ENCODE results near the gene SMTN.
"Not testable (repeated sequence)": the region's sequence is repeated elsewhere in the genome, so short reads cannot be mapped to it uniquely, and the experiment has no call there.

Gene SMTN

DNA sequence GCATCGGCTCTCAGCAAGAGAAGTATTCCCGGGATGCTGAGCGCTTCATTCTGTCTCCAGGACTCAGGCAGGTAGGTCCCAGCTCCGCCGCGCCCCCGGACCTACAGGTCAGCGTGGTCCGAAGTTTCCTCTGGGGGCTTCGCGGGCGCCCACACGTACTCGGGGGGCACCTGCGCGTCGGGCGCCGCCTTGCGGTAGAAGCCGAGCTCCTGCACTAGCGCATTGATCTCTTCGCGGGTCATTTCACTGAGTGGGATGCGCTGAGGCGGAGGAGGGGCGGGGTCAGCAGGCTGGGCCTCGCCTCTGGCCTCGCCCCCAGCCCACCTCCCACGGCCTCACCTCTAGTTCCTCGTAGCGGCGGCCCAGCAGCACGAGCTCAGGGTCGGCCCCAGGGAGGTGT is 23.8 kb downstream of the SMTN start:
- DNase-seq (ENCODE audit: low read depth, low spot score): no peak

DNA sequence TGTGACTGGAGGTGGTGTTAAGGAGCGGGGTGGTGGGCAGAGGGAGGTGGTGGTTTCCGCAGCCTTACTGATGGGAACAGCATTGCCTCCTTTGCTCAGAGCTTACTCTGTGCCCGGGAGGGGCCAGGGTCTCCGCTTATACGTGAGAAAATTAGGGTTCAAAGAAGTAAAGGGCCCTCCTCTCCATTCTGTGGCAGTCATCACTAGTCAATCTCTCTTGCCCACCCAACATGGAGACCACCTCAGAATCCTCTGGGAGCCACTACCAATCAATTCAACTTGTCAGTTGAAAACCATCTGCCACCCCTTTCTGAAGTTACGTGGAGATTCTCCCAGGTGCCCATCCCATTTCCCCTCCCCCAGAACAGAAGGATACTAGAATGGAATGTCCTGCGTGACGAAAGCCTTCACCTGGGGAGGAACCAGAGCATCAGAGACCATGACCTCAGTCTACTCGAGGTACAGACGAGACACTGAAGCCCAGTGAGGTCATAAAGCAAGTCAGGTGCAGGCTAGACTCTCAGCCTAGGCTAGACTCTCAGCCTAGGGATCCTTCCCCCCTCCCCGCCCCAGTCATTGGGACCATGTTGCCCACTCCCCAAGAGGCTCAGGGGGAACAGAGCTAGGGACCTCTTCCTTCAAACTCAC is 24.3 kb downstream of the SMTN start:
- DNase-seq (ENCODE audit: low read depth, low spot score): no peak

DNA sequence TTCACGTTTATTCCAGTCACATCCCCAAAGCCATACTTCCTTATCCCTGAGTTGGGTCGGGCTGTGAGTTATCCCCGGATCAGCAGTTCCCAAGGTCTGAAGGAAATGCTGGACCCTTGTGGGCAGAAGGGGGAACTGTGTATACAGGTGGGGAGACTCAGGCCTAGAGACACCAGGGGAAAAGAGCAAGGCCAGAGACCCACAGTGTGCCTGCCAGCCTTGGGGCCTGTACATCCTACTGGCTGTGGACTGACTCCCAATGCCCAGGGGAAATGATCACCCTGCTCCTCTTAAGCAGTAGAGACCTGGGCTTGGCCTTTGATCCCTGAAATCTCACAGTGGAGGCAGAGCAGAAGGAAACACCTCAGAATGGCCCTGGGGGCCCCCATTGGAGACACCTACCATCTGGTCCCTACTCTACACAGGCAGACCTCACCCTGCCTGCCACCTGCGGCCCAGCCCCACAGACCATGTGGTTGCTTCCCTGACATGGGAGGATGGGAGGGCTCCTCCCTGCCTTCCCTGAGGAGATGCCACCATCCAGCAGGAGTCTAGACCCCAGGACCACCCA is 25.0 kb downstream of the SMTN start:
- DNase-seq (ENCODE audit: low read depth, low spot score): no peak

DNA sequence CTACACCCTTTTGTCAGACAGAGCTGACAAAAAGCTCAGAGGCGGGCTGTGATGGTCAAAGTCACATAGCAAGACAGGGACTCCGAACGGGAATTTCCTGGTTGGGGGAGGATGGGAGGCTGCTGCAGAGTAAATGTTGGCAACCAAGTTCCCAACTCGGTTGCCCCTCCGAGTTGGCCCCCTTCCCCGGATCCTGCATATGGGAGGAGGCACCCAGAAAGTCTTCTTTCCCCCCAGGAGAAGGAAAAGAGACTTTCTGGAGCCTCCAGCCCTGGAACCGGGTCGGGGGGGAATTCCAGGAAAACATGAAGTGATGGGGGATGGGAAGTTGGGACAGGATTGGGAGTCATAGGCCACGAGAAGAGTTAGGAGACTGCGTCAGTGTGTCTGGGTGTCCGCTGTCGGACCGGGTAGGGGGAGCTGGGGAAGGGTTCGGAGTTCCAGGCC is 25.6 kb downstream of the SMTN start:
- DNase-seq (ENCODE audit: low read depth, low spot score): no peak

DNA sequence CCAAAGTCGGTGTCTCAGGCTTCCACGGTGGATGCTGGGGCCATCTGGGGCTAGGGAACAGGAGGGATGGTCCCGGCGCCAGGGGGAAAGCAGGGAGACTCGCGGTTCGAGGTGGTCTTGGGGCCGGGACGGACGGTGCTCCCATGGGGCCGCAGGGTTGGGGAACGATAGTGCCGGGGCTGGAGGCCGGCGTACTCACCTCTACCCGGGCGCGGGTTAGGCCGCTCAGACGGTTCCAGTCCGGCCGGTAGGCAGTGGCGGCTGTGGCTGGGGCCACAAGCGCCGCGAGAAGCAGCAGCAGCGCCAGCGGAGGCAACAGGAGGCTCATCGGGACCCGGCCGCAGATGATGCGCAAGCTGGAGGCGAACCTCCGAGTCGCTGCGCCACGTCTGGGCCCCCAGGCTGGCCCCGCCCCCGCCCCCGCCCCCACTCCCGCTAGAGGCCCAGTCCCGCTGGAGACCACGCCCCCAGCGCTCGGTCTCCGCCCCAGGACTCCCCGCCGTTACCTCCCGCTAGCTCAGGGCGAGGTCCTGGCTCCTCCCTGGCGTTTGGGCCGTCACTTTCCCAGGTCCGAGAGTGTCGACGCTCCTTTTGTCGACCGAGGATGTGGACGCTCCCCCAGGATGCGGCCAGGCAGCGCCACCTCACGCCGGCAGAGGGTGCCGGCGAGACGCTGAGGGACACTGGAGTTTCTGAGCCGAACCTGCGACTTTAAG is 26.2 kb downstream of the SMTN start, which contains the start of gene SELENOM:
TSS of gene SELENOM (minus strand) at position 391 of the 716 bp plus-strand sequence. CDS start at position 328, 63 bp downstream.
- DNase-seq (ENCODE audit: low read depth, low spot score): peak; percentile 98

DNA sequence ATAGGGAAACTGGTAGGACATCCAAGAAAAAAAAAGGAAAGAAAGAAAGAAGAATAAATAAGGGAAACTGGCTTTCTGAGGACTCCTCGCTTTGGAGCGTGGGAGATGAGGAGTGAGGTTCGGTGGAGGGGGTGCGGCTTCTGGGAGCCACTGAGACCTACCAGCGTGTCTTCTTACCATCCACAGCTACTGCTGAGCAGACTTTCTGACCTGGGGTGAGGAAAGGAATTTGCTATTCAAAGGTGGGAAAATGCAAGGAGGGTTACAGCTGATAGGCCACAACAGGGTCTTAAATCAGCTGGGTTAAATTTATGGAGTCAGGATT is 26.7 kb downstream of the SMTN start:
- DNase-seq (ENCODE audit: low read depth, low spot score): no peak

DNA sequence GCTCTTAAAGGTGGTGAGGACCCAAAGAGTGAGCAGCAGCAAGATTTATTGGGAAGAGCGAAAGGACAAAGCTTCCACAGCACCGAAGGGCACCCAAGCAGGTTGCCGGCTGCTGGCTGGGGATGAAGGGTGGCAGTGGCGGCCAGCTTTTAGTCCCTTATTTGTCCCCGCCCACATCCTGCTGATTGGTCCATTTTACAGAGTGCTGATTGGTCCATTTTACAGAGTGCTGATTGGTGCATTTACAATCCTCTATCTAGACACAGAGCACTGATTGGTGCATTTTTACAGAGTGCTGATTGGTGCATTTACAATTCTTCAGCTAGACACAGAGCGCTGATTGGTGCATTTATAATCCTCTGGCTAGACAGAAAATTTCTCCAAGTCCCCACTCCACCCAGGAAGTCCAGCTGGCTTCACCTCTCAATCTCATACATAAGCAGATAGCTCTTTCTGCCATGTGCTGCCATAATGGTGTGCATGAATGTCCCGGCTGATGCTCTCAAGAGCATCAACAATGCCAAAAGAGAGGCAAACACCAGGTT is 31.5 kb downstream of the SMTN start:
- DNase-seq (ENCODE audit: low read depth, low spot score): not testable (repeated sequence)

DNA sequence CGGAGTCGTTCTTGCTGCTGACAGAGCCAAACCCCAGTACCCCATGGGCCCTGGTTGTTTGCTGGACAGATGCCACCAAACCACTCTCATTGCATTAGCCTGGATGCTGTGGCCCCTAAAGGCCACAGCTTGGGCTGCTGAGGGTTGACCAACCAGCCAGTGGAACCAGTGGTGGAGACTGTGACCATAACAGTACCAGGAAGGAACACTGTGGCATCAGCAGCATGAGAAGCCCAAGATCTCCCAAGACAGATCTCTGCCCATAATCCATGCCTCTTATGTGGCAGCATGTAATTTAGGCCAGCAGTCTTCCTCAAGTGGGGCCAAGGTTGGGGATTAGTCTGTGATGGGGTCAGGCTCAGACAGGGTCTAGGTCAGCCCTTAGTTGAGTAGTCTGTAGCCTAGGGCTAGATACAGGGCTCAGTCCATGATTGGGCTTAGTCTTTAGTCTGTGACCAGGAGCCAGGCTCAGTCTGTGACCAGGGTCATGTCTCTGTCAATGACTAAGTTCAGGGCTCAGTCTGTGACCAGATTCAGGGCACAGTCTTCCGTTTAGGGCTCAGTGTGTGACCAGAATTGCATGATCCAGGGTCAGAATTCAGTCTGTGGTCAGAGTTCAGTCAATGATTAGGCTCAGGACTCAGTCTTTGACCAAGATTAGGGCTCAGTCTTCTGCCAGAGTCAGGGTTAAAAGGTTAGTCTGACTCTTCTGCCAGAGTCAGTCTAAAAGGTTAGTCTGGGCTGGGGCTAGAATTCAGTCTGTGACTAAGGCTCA is 37.1 kb downstream of the SMTN start:
- DNase-seq (ENCODE audit: low read depth, low spot score): no peak

DNA sequence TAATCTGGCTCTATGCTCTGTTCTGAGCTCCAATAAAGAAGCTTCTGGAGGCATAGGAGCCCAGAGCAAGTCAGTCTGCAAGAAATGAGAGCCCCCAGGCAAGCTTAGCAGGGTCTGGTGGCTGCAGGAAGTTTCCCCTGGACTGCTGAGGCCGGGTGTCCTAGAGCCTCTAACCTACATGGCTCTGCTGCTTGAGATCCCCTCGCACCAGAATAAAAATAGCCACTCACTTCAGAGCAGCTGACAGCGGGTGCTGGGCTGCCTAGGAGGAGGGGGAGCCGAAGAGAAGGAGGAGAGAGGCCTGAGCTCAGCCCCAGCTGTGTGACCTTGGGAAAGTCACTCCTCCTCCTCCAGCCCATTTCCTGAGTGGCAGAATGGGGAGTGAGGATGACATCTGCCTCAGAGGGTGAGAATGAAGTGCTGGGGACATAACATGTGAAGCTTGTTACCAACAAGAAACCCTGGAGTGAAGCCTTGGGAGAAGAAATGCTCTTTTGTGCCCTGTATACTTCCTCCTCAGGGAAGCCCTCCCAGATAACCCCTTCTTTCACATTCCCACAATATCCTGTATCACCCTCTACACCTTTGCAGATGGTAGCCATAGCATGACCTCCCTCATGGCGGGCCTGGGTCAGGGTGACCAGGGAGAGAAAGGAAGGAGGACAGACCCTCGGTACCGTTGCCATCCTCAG is 38.1 kb downstream of the SMTN start:
- DNase-seq (ENCODE audit: low read depth, low spot score): no peak

DNA sequence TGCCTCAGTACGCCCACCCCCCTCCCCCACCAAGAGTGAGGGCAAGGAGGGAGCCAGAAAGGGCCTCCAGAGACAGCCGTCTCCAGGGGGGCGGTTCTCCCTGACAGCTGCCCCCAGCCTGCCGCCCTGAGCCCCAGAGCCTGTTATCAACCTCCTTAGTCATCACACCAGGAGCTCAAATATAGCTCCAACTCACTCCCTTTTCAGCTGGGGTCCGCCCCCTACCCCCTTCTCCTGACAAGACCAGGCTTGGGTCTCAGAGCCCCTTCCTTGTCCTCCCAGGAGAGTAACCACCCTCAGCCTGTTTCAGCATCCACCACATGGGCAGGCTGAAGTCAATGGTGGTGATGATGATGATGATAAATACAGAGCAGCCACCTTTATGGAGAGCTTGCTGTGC is 39.1 kb downstream of the SMTN start:
- no peak for DNase-seq (ENCODE audit: low read depth, low spot score)

DNA sequence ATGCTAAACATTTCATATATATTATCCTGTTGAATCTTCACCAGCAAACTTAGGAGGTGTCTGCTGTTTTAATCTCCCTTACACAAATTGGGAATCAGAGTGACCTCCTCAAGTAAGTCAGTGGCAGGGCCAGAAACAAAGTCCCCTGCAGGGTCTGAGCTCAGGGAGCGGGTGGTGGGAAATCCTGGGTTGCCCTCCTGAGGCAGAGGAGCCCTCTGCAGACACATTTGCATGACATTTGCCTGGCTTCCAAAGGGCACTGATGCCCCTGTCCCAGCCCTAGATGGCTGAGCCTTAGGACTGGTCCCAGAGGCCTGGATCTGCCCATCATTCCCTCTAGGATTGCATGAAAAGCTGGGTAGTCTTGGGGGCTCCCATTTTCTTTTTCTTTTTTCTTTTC is 39.5 kb downstream of the SMTN start:
- DNase-seq (ENCODE audit: low read depth, low spot score): no peak

DNA sequence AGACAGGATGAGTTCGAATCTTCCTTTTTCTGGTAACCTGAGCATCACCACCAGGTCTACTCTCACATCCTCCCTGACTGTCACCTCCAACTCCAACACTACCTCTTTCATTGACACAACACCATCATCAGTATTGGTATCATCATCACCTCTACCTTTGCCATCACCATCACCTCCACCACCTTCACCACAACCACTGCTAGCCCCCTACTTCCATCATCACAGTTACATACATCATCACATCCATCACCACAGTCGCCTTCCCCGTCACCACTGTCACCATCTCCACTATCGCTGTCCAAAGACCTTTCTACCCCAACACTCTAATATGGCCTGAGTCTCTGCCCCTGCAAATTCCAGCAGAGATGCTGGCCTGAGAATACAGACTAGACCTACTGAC is 40.3 kb downstream of the SMTN start:
- no peak for DNase-seq (ENCODE audit: low read depth, low spot score)

DNA sequence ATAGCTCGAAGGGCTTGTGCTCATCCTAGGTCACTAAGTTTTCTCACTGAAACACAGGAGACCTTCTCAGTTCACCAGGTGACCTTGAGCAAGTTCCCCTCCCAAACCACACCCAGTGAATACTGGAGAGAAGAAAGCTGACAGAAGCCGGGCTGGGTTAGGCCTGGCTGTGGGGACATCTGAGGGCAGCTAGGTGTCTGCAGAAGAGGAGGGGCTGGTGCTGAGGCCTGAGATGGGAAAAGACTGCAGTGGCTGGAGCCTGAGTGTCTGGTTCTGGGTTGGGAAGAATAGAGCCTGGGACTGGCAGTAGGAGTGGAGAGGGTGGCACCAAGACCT is 41.0 kb downstream of the SMTN start:
- no peak for DNase-seq (ENCODE audit: low read depth, low spot score)

DNA sequence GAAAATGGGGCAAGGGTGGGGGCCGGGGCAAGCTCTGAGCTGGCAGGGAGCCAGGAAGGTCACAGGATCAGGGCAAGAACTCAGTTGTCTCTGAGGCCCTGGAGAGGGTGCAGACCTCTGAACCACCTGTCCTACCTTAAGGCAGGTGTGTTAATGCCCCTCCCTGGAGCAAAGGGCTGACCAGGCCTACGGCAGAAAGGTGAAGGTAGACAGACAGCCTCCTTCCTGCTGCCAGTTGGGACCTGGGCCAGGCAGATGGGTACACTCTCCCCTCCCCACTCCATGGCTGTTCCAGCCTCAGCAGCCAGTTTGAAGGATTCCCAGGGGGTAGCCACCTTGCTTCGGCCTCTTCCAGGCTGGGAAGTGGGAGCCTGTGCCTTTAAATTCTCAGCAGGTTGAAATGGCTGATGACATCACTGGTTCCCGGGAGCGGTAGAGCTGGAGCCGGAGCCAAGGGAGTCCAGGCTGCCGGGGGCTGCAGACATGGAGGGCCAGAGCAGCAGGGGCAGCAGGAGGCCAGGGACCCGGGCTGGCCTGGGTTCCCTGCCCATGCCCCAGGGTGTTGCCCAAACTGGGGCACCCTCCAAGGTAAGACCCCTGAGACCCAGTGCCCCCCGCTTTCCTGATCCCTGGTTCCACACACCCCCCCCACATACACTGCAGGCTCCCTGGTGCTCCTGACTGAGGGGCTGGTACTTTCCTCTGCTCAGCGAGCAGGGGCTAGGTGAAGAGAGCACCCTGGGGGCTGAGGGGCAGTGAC is 41.6 kb downstream of the SMTN start, which contains the start of gene INPP5J:
TSS of gene INPP5J (plus strand) at position 435 of the 760 bp plus-strand sequence. CDS start at position 484, 49 bp downstream.
- no peak for DNase-seq (ENCODE audit: low read depth, low spot score)

DNA sequence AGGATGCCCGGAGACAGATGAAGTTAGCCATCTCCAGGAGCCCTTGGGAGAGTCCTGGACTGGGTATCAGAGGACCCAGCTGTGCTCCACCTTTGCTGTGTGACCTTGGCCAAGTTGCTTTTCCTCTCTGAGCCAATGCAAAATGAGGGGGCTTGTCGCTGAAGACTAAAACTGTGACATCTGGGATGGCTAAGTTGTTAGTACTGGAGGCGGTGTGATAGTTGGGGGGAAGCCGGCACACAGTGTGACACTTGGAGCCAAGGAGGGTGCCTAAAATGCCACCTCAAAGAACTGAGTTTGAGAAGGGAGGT is 42.1 kb downstream of the SMTN start:
- DNase-seq (ENCODE audit: low read depth, low spot score): no peak

DNA sequence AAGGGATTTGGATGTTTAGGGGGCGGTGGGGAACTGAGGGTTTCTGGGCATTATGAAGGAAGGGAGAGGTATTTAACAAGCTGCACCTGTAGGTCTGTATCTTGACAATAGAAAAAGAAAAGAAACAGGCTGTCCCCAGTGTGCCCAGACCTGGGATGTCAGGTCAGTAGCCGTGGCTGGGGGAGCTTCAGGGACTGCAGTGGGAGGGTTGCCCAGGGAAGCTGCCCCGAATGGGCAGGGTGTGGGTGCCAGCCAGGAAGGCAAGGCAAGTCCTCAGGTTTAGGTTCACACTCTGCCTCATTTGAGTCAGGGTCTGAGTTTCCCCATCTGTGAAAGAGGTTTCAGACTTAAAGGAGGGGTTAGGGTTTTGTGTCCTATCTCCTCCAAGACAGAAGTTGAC is 43.2 kb downstream of the SMTN start:
- no peak for DNase-seq (ENCODE audit: low read depth, low spot score)

DNA sequence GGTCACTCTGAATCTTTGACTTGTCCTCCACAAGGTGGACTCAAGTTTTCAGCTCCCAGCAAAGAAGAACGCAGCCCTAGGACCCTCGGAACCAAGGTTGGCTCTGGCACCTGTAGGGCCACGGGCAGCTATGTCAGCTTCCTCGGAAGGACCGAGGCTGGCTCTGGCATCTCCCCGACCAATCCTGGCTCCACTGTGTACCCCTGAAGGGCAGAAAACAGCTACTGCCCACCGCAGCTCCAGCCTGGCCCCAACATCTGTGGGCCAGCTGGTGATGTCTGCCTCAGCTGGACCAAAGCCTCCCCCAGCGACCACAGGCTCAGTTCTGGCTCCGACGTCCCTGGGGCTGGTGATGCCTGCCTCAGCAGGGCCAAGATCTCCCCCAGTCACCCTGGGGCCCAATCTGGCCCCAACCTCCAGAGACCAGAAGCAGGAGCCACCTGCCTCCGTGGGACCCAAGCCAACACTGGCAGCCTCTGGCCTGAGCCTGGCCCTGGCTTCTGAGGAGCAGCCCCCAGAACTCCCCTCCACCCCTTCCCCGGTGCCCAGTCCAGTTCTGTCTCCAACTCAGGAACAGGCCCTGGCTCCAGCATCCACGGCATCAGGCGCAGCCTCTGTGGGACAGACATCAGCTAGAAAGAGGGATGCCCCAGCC is 43.8 kb downstream of the SMTN start:
- DNase-seq (ENCODE audit: low read depth, low spot score): no peak

DNA sequence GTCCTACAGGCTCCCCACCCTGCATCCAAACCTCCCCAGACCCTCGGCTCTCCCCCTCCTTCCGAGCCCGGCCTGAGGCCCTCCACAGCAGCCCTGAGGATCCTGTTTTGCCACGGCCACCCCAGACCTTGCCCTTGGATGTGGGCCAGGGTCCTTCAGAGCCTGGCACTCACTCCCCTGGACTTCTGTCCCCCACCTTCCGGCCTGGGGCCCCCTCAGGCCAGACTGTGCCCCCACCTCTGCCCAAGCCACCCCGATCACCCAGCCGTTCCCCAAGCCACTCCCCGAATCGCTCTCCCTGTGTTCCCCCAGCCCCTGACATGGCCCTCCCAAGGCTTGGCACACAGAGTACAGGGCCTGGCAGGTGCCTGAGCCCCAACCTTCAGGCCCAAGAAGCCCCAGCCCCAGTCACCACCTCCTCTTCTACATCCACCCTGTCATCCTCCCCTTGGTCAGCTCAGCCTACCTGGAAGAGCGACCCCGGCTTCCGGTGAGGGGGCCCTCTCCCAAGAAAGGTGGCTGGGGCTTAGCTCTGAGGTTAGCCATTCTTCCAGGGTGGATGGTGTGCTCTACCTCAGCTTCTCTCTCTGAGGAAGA is 44.5 kb downstream of the SMTN start:
- no peak for DNase-seq (ENCODE audit: low read depth, low spot score)

DNA sequence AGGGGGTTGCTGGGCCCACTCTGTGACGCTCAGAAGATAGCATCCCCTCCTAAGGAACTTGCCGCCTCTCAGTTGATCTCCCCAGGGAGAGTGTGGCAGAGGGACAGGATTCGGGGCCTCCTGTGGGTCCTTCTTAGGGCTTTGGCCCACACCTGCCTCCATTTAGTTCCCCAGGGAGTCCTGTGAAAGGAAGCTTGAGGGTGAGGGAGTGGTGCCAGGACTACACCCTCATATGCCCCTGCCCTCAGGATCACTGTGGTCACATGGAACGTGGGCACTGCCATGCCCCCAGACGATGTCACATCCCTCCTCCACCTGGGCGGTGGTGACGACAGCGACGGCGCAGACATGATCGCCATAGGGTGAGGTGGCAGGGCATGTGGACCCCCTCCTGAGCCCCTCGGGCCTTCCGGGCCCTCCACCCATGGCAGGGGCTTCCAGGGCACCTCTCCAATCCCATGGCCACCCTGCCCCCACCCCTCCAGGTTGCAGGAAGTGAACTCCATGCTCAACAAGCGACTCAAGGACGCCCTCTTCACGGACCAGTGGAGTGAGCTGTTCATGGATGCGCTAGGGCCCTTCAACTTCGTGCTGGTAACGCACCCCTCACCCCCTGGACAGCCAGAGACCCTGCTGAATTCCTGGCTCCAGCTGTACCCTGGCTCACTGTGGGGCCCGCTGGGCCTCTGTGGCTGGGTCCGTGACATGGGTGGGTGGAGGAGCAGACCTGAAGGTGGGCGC is 45.2 kb downstream of the SMTN start:
- DNase-seq (ENCODE audit: low read depth, low spot score): no peak

DNA sequence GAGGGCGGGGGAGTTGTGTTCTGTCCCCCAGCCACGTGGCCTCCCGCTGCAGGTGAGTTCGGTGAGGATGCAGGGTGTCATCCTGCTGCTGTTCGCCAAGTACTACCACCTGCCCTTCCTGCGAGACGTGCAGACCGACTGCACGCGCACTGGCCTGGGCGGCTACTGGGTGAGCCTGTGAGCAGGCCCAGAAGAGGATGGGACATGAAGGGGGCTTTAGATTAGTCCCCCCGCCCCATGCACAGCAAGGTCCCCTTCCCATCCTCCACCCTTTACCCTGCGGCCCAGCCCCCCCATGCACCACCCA is 45.7 kb downstream of the SMTN start:
- no peak for DNase-seq (ENCODE audit: low read depth, low spot score)

Measured in brain pericyte (primary cell).